Glutamatergic neuron (in vitro differentiated cells): ENCODE measurements around the gene GPR107. TPM values are rescaled to one million over a fixed set of nuclear protein-coding genes. Genes with fewer than 3 reads are reported as not detected.

ENCODE experiments used
- DNase-seq: peaks from one replicate; pipeline ENCODE4 v3.0.0; 2022
- H3K27ac Mint-ChIP-seq: one replicate; pipeline ENCODE4 v1.8.0; 2020; ENCODE audit warnings: mild to moderate bottlenecking, mixed read lengths, inconsistent platforms; ENCODE audit not compliant: unreplicated experiment
- H3K27me3 Mint-ChIP-seq: one replicate; pipeline ENCODE4 v1.8.0; 2020; ENCODE audit warnings: mild to moderate bottlenecking, moderate library complexity, mixed read lengths, inconsistent platforms; ENCODE audit not compliant: unreplicated experiment
- H3K36me3 Mint-ChIP-seq: one replicate; pipeline ENCODE4 v1.8.0; 2020; ENCODE audit warnings: mild to moderate bottlenecking, mixed read lengths, inconsistent platforms; ENCODE audit not compliant: unreplicated experiment
- H3K4me1 Mint-ChIP-seq: one replicate; pipeline ENCODE4 v1.8.0; 2020; ENCODE audit warnings: mild to moderate bottlenecking, low read depth, mixed read lengths, inconsistent platforms; ENCODE audit not compliant: unreplicated experiment
- H3K4me3 Mint-ChIP-seq: one replicate; pipeline ENCODE4 v1.8.0; 2020; ENCODE audit warnings: mild to moderate bottlenecking, mixed read lengths, inconsistent platforms; ENCODE audit not compliant: unreplicated experiment
- H3K9me3 Mint-ChIP-seq: one replicate; pipeline ENCODE4 v1.8.0; 2020; ENCODE audit warnings: mild to moderate bottlenecking, moderate library complexity, mixed read lengths, inconsistent platforms; ENCODE audit not compliant: unreplicated experiment
- CTCF ChIP-seq: fragments of 200-600 bp; sonication (generic); IDR thresholded peaks from one replicate; pipeline ENCODE4 v1.5.0; 2021; ENCODE audit not compliant: partially characterized antibody, unreplicated experiment
- total RNA-seq: library from RNA; stranded (reverse); fragmentation: NEBNext Ultra II Directional; extraction: Animal tissue kit (Norgen Biotek cat#: 25700); gene quantifications from one replicate; pipeline ENCODE4 v1.2.1, GENCODE V29; 2021; ENCODE audit not compliant: unreplicated experiment

GPR107 gene
- total RNA-seq, 1 donor from 2014 or later: 48.2 TPM

DNA sequence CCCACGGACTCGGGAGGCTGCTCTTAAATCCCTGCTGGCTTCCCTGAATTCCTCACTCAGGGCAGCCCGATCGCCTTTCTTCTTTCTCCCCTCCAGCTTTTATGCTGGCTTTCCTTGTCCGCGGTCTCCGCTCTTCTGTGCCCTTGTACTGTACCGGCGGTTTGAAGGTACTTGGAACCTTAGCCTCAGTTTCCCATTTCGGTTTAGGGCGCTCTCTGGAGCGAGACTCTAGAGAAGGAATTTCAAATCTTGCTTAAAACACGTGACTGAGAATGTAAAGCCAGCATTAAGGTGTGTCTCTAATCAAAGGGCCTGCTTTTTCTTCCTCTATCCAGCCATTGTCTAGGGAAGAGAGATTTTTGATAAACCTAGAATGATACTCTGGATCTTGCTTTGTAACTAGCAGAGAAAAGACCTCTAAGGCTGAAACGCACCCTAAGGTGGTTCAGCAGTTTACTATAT, 650 bp downstream of the GPR107 start:
- no peak for TF ChIP-seq CTCF
- Mint-ChIP-seq H3K36me3 (no peaks in the 10 kb centered on the region), H3K27me3 (no peaks in the 10 kb centered on the region), H3K27ac (peak overlapping the region; percentile 93), H3K4me3 (peak overlapping the region; percentile 97), H3K9me3 (peaks cover 6% of the 10 kb centered on the region), H3K4me1 (no peaks in the 10 kb centered on the region)
- no peak for DNase-seq

DNA sequence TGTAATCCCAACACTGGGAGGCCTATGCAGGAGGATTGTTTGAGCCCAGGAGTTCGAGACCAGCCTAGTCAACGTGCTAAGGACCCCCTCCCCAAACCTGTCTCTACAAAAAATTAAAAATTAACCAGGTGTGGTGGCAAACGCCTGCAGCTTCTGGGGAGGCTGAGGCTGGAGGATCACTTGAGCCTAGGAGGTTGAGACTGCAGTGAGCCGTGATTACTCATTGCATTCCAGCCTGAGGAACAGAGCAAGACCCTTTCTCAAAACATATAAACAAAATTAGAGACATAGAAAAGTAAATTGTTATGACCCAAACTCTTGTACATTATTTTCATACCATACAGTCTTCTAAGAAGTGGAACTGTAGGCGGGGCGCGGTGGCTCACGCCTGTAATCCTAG, 1.1 kb downstream of the GPR107 start:
- Mint-ChIP-seq H3K27me3 (no peaks in the 10 kb centered on the region), H3K4me1 (no peaks in the 10 kb centered on the region), H3K9me3 (peaks cover 6% of the 10 kb centered on the region), H3K4me3 (peak overlapping the region; percentile 97), H3K27ac (peak overlapping the region; percentile 93), H3K36me3 (no peaks in the 10 kb centered on the region)
- DNase-seq: no peak
- TF ChIP-seq CTCF: no peak

DNA sequence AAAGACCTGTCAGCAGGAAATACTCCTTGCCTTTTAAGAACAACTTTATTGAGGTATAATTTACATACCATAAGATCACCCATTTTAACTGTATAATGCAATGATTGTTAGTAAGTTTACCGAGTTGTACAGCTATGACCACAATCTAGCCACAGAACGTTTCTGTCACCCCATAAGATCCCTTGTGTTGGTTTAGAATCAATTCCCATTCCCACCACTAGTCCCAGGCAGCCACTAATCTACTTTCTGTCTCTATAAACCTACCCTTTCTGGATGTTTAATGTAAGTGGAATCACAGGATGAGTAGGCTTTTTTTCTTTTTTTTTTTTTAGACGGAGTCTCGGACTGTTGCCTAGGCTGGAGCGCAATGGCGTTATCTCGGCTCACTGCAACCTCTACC, 4.4 kb downstream of the GPR107 start:
- Mint-ChIP-seq H3K27me3 (no peaks in the 10 kb centered on the region), H3K36me3 (no peaks in the 10 kb centered on the region), H3K27ac (no peak overlapping the region)

GRCh38 chr9:130058887-130059286, 5.2 kb downstream of the GPR107 start:
- Mint-ChIP-seq H3K27me3 (no peaks in the 10 kb centered on the region), H3K4me1 (no peaks in the 10 kb centered on the region), H3K27ac (no peak overlapping the region), H3K36me3 (no peaks in the 10 kb centered on the region), H3K4me3 (no peak overlapping the region), H3K9me3 (peaks cover 8% of the 10 kb centered on the region)
- DNase-seq: no peak
- no peak for TF ChIP-seq CTCF

More for the DNA sequence above, 4.4 kb downstream of the GPR107 start:
- H3K4me3 Mint-ChIP-seq: no peak overlapping the region
- H3K9me3 Mint-ChIP-seq: peaks cover 8% of the 10 kb centered on the region
- TF ChIP-seq CTCF: peak; percentile 52
- H3K4me1 Mint-ChIP-seq: no peaks in the 10 kb centered on the region
- DNase-seq: no peak

GRCh38 chr9:130060296-130060695, 6.6 kb downstream of the GPR107 start:
- no peaks in the 10 kb centered on the region for H3K4me1 Mint-ChIP-seq
- H3K36me3 Mint-ChIP-seq: no peaks in the 10 kb centered on the region
- no peak for TF ChIP-seq CTCF
- peaks cover 6% of the 10 kb centered on the region for H3K9me3 Mint-ChIP-seq
- no peak overlapping the region for H3K27ac Mint-ChIP-seq
- no peak for DNase-seq
- no peaks in the 10 kb centered on the region for H3K27me3 Mint-ChIP-seq
- no peak overlapping the region for H3K4me3 Mint-ChIP-seq
